ENCODE data around the gene RBPJL. TPM values are rescaled to one million over a fixed set of nuclear protein-coding genes. Genes with fewer than 3 reads are reported as not detected.

The RBPJL gene
- total RNA-seq, 1 experiment from 2014 or later: not detected

DNA sequence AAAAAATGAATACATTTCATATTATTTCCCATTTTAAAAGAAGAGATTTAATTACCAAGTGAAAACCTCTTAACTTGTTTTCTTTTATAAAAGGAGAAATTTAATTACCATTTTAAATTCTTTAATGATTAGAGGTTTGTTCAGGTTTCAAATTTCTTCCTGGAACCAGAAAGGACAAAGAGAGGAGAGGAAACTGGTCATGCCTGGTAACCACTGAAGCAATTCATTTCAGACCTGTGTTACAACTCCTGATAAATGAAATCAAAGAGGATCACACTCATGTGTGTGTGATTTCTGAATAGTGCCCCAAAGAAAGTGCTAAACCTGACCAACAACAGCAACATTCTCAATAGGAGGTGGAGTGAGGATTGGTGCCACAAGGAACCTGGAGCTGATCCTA is 39.7 kb upstream of the RBPJL start:
- Histone ChIP-seq H3K27me3 (ENCODE audit: low read length) (no peaks in the 10 kb centered on the region), H3K4me1 (ENCODE audit: insufficient read depth, low read length) (peaks cover 9% of the 10 kb centered on the region; the same call in 1 of the 2 replicates), H3K79me2 (ENCODE audit: low read length) (no peaks in the 10 kb centered on the region), H3K4me3 (ENCODE audit: low read length) (no peak overlapping the region), H2AFZ (ENCODE audit: low read length) (no peak overlapping the region), H3K4me2 (ENCODE audit: low read length) (peak overlapping the region; percentile 4; the same call in 1 of the 2 replicates), H3K36me3 (ENCODE audit: low read depth, low read length) (no peaks in the 10 kb centered on the region), H3F3A (ENCODE audit: low read length, unreplicated experiment) (no peaks in the 10 kb centered on the region), H3K27ac (ENCODE audit: low read length) (no peak overlapping the region), H3K9me2 (replicated peaks; ENCODE audit: low read length) (no peaks in the 10 kb centered on the region), H3K9me3 (ENCODE audit: low read length) (no peaks in the 10 kb centered on the region), H4K20me1 (ENCODE audit: low read length) (no peaks in the 10 kb centered on the region), H3K9ac (ENCODE audit: low read length) (no peak overlapping the region)
- DNase-seq: peak; percentile 19
- BruUV-seq (replicated peaks): no TSS peak
- ChIA-PET CTCF (no interaction called here), POLR2A (ENCODE audit: unreplicated experiment) (no interaction called here)
- peak; percentile 76 for ATAC-seq
- TF ChIP-seq EZH2 (IDR thresholded peaks at IDR 0.05; ENCODE audit: low read length, unreplicated experiment): no peak
- TF ChIP-seq, protein P1, sequence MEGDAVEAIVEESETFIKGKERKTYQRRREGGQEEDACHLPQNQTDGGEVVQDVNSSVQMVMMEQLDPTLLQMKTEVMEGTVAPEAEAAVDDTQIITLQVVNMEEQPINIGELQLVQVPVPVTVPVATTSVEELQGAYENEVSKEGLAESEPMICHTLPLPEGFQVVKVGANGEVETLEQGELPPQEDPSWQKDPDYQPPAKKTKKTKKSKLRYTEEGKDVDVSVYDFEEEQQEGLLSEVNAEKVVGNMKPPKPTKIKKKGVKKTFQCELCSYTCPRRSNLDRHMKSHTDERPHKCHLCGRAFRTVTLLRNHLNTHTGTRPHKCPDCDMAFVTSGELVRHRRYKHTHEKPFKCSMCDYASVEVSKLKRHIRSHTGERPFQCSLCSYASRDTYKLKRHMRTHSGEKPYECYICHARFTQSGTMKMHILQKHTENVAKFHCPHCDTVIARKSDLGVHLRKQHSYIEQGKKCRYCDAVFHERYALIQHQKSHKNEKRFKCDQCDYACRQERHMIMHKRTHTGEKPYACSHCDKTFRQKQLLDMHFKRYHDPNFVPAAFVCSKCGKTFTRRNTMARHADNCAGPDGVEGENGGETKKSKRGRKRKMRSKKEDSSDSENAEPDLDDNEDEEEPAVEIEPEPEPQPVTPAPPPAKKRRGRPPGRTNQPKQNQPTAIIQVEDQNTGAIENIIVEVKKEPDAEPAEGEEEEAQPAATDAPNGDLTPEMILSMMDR (conservative IDR thresholded peaks at IDR 0.05; ENCODE audit: low read depth, low read length): no peak
- no peak for TF ChIP-seq EZH2phosphoT487 (IDR thresholded peaks at IDR 0.05; ENCODE audit: borderline replicate concordance, low read length)
- intact Hi-C loops (cut with micrococcal nuclease): no loop called here

DNA sequence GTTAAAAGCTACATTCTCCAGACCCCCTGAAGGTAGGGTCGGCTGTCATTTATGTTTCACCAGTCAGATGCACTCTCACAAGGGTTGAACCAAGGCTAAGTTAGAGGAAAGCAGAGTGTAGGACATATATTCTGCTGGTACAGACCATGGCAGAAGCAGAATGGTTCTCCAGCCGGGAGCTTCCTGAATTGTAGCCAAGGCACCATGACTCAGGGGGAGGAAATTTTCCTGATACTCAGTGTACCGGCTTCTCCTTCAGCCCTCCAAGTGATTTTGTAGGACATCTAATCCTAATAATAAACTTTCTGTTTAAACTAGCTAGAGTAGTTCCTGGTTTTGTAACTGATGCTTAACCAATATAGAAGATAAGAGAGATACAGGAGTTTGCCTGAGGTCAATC is 38.1 kb upstream of the RBPJL start:
- Histone ChIP-seq H3F3A (ENCODE audit: low read length, unreplicated experiment) (no peaks in the 10 kb centered on the region), H4K20me1 (ENCODE audit: low read length) (no peaks in the 10 kb centered on the region), H3K4me1 (ENCODE audit: insufficient read depth, low read length) (peaks cover 9% of the 10 kb centered on the region; the same call in 1 of the 2 replicates), H3K4me2 (ENCODE audit: low read length) (no peak overlapping the region), H2AFZ (ENCODE audit: low read length) (no peak overlapping the region), H3K9ac (ENCODE audit: low read length) (no peak overlapping the region), H3K4me3 (ENCODE audit: low read length) (no peak overlapping the region), H3K27ac (ENCODE audit: low read length) (no peak overlapping the region), H3K9me3 (ENCODE audit: low read length) (no peaks in the 10 kb centered on the region), H3K36me3 (ENCODE audit: low read depth, low read length) (no peaks in the 10 kb centered on the region), H3K27me3 (ENCODE audit: low read length) (no peaks in the 10 kb centered on the region), H3K9me2 (replicated peaks; ENCODE audit: low read length) (no peaks in the 10 kb centered on the region), H3K79me2 (ENCODE audit: low read length) (no peaks in the 10 kb centered on the region)
- ChIA-PET POLR2A (ENCODE audit: unreplicated experiment) (interaction anchor here (0.5 kb wide), 1 partner anchor 14 kb away, joined by 3 read pairs; no protein-coding TSS in a partner anchor), CTCF (no interaction called here)
- TF ChIP-seq, protein P1 (conservative IDR thresholded peaks at IDR 0.05; ENCODE audit: low read depth, low read length): no peak
- TF ChIP-seq EZH2phosphoT487 (IDR thresholded peaks at IDR 0.05; ENCODE audit: borderline replicate concordance, low read length): no peak
- TF ChIP-seq EZH2 (IDR thresholded peaks at IDR 0.05; ENCODE audit: low read length, unreplicated experiment): no peak
- peak; percentile 31 for DNase-seq
- intact Hi-C loops (cut with micrococcal nuclease): no loop called here
- 0 out of 2 replicates have a peak, but pooled peaks have one; percentile 27 for ATAC-seq
- BruUV-seq (replicated peaks): no TSS peak

DNA sequence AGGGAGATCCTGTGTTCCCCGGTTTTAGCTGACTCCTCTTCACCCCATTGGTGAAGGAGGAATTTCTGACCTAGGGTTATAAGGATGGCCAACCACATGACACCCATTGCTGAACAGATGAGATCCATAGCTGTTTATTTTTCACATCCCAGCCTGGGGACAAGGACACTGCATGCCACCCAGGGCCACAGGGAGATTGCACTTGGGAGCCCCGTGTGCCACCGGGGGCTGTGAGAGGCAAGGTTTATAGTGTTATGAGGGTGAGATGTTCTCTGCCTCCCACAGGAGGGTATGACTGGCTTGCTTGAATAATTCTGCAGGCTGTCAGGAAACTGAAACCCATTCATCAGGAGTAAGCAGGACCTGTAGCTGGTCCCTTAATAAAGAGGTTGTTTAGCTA is 37.6 kb upstream of the RBPJL start:
- ATAC-seq (no peak), DNase-seq (no peak)
- BruUV-seq (replicated peaks): no TSS peak
- no peak overlapping the region for H2AFZ ChIP-seq (ENCODE audit: low read length)
- intact Hi-C loops (cut with micrococcal nuclease): no loop called here
- H3K4me1 ChIP-seq (ENCODE audit: insufficient read depth, low read length): peaks cover 9% of the 10 kb centered on the region; the same call in 1 of the 2 replicates
- no peaks in the 10 kb centered on the region for H3K36me3 ChIP-seq (ENCODE audit: low read depth, low read length)
- H4K20me1 ChIP-seq (ENCODE audit: low read length): no peaks in the 10 kb centered on the region
- H3K9me3 ChIP-seq (ENCODE audit: low read length): no peaks in the 10 kb centered on the region
- H3K27me3 ChIP-seq (ENCODE audit: low read length): no peaks in the 10 kb centered on the region
- TF ChIP-seq EZH2phosphoT487 (IDR thresholded peaks at IDR 0.05; ENCODE audit: borderline replicate concordance, low read length) (no peak), EZH2 (IDR thresholded peaks at IDR 0.05; ENCODE audit: low read length, unreplicated experiment) (no peak)
- TF ChIP-seq, protein P1 (conservative IDR thresholded peaks at IDR 0.05; ENCODE audit: low read depth, low read length): no peak
- H3K4me2 ChIP-seq (ENCODE audit: low read length): no peak overlapping the region
- POLR2A ChIA-PET (ENCODE audit: unreplicated experiment): no interaction called here
- CTCF ChIA-PET: no interaction called here
- no peaks in the 10 kb centered on the region for H3K79me2 ChIP-seq (ENCODE audit: low read length)
- no peaks in the 10 kb centered on the region for H3F3A ChIP-seq (ENCODE audit: low read length, unreplicated experiment)
- no peak overlapping the region for H3K27ac ChIP-seq (ENCODE audit: low read length)
- no peak overlapping the region for H3K4me3 ChIP-seq (ENCODE audit: low read length)
- no peaks in the 10 kb centered on the region for H3K9me2 ChIP-seq (replicated peaks; ENCODE audit: low read length)
- H3K9ac ChIP-seq (ENCODE audit: low read length): no peak overlapping the region
